Vagina (tissue), 2 donors: Measurements from ENCODE around the gene SELENBP1.

ENCODE experiments used
- POLR2A ChIP-seq, 2 donors: fragments of 450-650 bp; IDR thresholded peaks; one replicate each; pipeline ENCODE4 v1.6.1; 2017; ENCODE audit warnings: antibody characterized with exemption in 2 of 2, mild to moderate bottlenecking in 2 of 2, moderate library complexity in 2 of 2
- POLR2AphosphoS5 ChIP-seq, 2 donors: sonication (generic); formaldehyde crosslinking; IDR thresholded peaks; one replicate each; pipeline ENCODE4 v1.9.0; 2017; ENCODE audit warnings: antibody characterized with exemption in 2 of 2, mild to moderate bottlenecking in 2 of 2, low read depth in 1 of 2; ENCODE audit not compliant: insufficient read depth in 1 of 2
- TF ChIP-seq, protein P1 (sequence below), 3 experiments: fragments of 450-650 bp in 2 of 3; fragments of 200-600 bp in 1 of 3; sonication (generic) in 1 of 3; IDR thresholded peaks; one replicate each; pipeline ENCODE4 v1.5.1; 2017 to 2019; ENCODE audit warnings: antibody characterized with exemption in 3 of 3, mild to moderate bottlenecking in 2 of 3, moderate library complexity in 2 of 3

DNA sequence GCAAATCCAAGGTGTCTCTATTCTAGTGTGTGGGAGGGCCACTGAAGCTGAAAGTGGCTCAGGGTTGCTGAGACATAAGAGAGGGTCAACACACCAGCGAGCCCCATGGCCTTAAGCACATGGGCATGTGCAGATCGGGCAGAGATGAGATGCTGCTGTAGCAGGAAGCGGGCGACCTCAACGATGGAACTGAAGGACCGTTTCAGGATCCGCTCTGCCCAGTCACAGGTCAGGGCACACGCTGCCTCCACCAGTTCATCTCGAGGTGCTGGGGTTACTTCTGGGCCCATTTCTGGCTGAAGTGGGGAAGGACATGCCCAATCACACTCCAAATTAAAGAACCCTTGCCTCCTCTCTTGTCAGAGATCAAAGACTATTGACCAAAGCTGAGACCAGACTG, 28.9 kb downstream of the SELENBP1 start:
- TF ChIP-seq POLR2A (IDR thresholded peaks at IDR 0.05) (no peak), POLR2AphosphoS5 (IDR thresholded peaks at IDR 0.05; ENCODE audit: insufficient read depth in 1 of 2, low read depth in 1 of 2) (no peak)
- TF ChIP-seq, protein P1, sequence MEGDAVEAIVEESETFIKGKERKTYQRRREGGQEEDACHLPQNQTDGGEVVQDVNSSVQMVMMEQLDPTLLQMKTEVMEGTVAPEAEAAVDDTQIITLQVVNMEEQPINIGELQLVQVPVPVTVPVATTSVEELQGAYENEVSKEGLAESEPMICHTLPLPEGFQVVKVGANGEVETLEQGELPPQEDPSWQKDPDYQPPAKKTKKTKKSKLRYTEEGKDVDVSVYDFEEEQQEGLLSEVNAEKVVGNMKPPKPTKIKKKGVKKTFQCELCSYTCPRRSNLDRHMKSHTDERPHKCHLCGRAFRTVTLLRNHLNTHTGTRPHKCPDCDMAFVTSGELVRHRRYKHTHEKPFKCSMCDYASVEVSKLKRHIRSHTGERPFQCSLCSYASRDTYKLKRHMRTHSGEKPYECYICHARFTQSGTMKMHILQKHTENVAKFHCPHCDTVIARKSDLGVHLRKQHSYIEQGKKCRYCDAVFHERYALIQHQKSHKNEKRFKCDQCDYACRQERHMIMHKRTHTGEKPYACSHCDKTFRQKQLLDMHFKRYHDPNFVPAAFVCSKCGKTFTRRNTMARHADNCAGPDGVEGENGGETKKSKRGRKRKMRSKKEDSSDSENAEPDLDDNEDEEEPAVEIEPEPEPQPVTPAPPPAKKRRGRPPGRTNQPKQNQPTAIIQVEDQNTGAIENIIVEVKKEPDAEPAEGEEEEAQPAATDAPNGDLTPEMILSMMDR (IDR thresholded peaks at IDR 0.05): no peak
